Pancreas (tissue), 10 donors: ENCODE data around the gene MLXIPL. TPM values are rescaled to one million over a fixed set of nuclear protein-coding genes. Genes with fewer than 3 reads are reported as not detected.
A peak's percentile ranks its signal among the peaks of the same experiment; 100 is the strongest.
"Not testable (repeated sequence)": the region's sequence is repeated elsewhere in the genome, so short reads cannot be mapped to it uniquely, and the experiment has no call there.

Experiments
- ATAC-seq, 4 donors: fragments of 200-7000 bp; cut with Tn5 transposase; one replicate each; pipeline versions ENCODE4 v1.8.0 to v1.9.1; 2020; ENCODE audit warnings: mild to moderate bottlenecking in 4 of 4, moderate library complexity in 4 of 4
- DNase-seq, 6 donors: peaks; one replicate each; pipeline ENCODE4 v3.0.0-alpha.2; 2020
- FAIRE-seq: peaks from 2 replicates; lab custom pipeline; 2012; peaks lifted over from hg19 to GRCh38; lab: Jason Lieb, UNC
- H3K27ac ChIP-seq, 4 donors: fragments of 200-600 bp; sonication (generic); 1 replicate in 3 of 4; 2 replicates in 1 of 4; pipeline versions ENCODE4 v1.5.0 to v1.8.0; 2020
- H3K27me3 ChIP-seq, 4 donors: fragments of 200-600 bp; one replicate each; pipeline ENCODE4 v1.8.0; 2021
- H3K36me3 ChIP-seq, 3 donors: fragments of 200-600 bp; sonication (generic) in 1 of 3; one replicate each; pipeline versions ENCODE4 v1.5.0 to v1.8.0; 2020 to 2021
- H3K4me1 ChIP-seq, 3 donors: fragments of 200-600 bp; one replicate each; pipeline ENCODE4 v1.8.0; 2021
- H3K4me3 ChIP-seq, 4 donors: fragments of 200-600 bp; sonication (generic) in 2 of 4; one replicate each; pipeline versions ENCODE4 v1.5.0 to v1.8.0; 2020 to 2021
- H3K9me3 ChIP-seq, 4 donors: fragments of 200-600 bp; one replicate each; pipeline ENCODE4 v1.8.0; 2021
- CTCF ChIP-seq, 4 donors: fragments of 200-600 bp; sonication (generic) in 3 of 4; IDR thresholded peaks; one replicate each; pipeline versions ENCODE4 v1.5.0 to v1.8.0; 2021; ENCODE audit warnings: antibody characterized with exemption in 4 of 4
- WGBS, 2 donors: extraction: QIAGEN DNeasy Blood & Tissue Kit; methylation state at CpG; one replicate each; pipeline ENCODE4 v1.1.7; 2013; 5-methylcytosine and 5-hydroxymethylcytosine counted together
- intact Hi-C, 3 donors: fragments of 100-400 bp; cut with DNase I; formaldehyde crosslinking; loops; one replicate each; pipeline versions ENCODE4 v1.11.1 to v1.14.2; 2022
- polyA plus RNA-seq, 2 donors: library from polyadenylated mRNA; stranded (reverse); fragments of 200-250 nt; gene quantifications; one replicate each; pipeline ENCODE4 v1.2.3, GENCODE V29; 2013
- total RNA-seq, 6 donors: library from RNA; stranded (reverse); fragmentation: NEBNext Ultra II Directional in 4 of 6; extraction: Animal tissue kit (Norgen Biotek cat#: 25700) in 4 of 6; gene quantifications; one replicate each; pipeline versions ENCODE4 v1.2.1 to v1.2.4, GENCODE V29; 2021 to 2023
- donor health status: healthy with polysubstance abuse.
- donor health status: DM: no; HTN: no; CAD: no; lungs with moderate emphysema.
- donor health status: DM: no; HTN: no; CAD: no.
- donor health status: control.
- donor health status: control.
- donor health status: Bipolar disorder and iron deficiency.
- donor health status: DM: yes; HTN: yes; CAD: no.
- donor health status: DM: no; HTN: no; CAD: no.
- donor health status: DM: no; HTN: no; CAD: no.
- donor health status: DM: yes; HTN: yes; CAD: no.

MLXIPL gene
- total and polyA plus RNA-seq, 8 donors: 8.8 to 176 (median 24.5) TPM

- Histone ChIP-seq H3K27me3 (no peaks in the 10 kb centered on the region), H3K9me3 (no peaks in the 10 kb centered on the region), H3K27ac (no peak overlapping the region), H3K36me3 (no peaks in the 10 kb centered on the region), H3K4me3 (no peak overlapping the region), H3K4me1 (no peaks in the 10 kb centered on the region)
- intact Hi-C loops: no loop called here
- ATAC-seq (no peak), FAIRE-seq (no peak), DNase-seq (no peak)
- TF ChIP-seq CTCF (IDR thresholded peaks at IDR 0.05): no peak
- WGBS, 2 donors: 69 to 77% methylated on average over 7 of the region's 7 CpGs
Measured at GRCh38 chr7:73621168-73622063, 2.9 kb downstream of the MLXIPL start.

- H3K4me1 ChIP-seq, H3K4me3 ChIP-seq, FAIRE-seq, ATAC-seq, H3K27ac ChIP-seq, H3K9me3 ChIP-seq, H3K36me3 ChIP-seq, intact Hi-C loops, DNase-seq, H3K27me3 ChIP-seq: not testable (repeated sequence)
- WGBS, 2 donors: 93 to 95% methylated on average over 11 of the region's 11 CpGs
Measured at GRCh38 chr7:73619394-73619793, 4.9 kb downstream of the MLXIPL start.

- ATAC-seq: peak in 2 of 4 donors; percentile 42 to 51
Measured at GRCh38 chr7:73618538-73618937, 5.8 kb downstream of the MLXIPL start.

DNA sequence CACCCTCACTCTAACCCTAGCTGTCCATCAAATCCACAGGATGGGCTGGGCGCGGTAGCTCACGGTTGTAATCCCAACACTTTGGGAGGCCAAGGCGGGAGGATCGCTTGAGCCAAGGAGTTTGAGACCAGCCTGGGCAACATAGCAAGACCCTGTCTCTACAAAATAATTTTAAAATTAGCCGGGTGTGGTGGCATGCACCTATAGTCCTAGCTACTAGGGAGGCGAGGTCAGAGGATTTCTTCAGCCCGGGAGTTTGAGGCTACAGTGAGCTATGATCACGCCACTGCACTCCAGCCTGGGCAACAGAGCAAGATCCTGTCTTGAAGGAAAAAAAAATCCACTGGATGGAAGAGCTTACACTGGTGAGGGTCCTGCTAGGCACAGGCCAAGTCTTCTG lies 6.8 kb downstream of the MLXIPL start:
- H3K36me3 ChIP-seq, H3K27ac ChIP-seq, H3K27me3 ChIP-seq, intact Hi-C loops, H3K9me3 ChIP-seq, H3K4me1 ChIP-seq, FAIRE-seq, H3K4me3 ChIP-seq, DNase-seq, ATAC-seq: not testable (repeated sequence)
- 95% methylated on average over 9 of the region's 9 CpGs for WGBS, 2 donors

More at GRCh38 chr7:73618538-73618937, 5.8 kb downstream of the MLXIPL start:
- intact Hi-C loops: no loop called here
- no peak for DNase-seq
- no peak overlapping the region for H3K4me3 ChIP-seq
- no peaks in the 10 kb centered on the region for H3K27me3 ChIP-seq
- no peak overlapping the region for H3K27ac ChIP-seq
- TF ChIP-seq CTCF (IDR thresholded peaks at IDR 0.05): no peak
- H3K36me3 ChIP-seq: no peaks in the 10 kb centered on the region
- no peak for FAIRE-seq
- no peaks in the 10 kb centered on the region for H3K4me1 ChIP-seq
- WGBS, 2 donors: 83 to 84% methylated on average over 4 of the region's 4 CpGs
- no peaks in the 10 kb centered on the region for H3K9me3 ChIP-seq

DNA sequence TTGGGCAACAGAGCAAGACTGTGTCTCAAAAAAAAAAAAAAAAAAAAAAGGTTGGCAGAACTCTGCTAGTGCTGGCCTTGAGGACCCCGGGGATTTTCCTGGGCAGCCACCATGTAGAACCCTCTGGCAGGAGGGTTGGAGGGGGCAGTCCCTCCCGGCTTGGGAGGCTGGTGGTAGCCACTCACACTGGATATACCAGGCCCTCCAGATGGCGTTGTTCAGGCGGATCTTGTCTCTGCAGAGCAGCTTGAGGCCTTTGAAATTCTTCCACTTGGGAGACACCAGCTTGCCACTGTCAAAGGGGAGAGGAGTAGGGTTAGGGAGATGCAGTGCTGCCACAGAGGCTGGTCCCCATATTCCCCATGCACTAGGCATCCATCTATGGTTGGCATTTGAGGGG lies 8.4 kb downstream of the MLXIPL start:
- intact Hi-C loops: no loop called here
- 74 to 76% methylated on average over 3 to 4 of the region's 4 CpGs for WGBS, 2 donors
- no peak overlapping the region for H3K4me3 ChIP-seq
- FAIRE-seq: no peak
- ATAC-seq: no peak
- no peak for DNase-seq
- no peaks in the 10 kb centered on the region for H3K27me3 ChIP-seq
- H3K4me1 ChIP-seq: peaks cover 0 to 5% (median 4%) of the 10 kb centered on the region in 3 donors
- no peak overlapping the region for H3K27ac ChIP-seq
- H3K9me3 ChIP-seq: no peaks in the 10 kb centered on the region
- TF ChIP-seq CTCF (IDR thresholded peaks at IDR 0.05): no peak
- no peaks in the 10 kb centered on the region for H3K36me3 ChIP-seq

DNA sequence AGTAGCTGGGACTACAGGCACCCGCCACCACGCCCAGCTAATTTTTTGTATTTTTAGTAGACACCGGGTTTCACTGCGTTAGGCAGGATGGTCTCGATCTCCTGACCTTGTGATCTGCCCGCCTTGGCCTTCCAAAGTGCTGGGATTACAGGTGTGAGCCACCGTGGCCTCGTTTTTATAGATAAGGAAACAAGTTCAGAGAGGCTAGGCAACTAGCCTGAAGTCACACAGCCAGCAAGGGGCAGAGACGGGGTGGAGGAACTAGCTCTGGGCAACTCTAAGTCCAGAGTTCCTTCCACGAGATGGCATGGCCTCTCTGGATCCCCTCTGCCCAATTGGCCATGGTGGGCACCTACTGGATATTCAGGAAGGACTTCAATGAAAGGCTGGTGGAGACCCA lies 9.4 kb downstream of the MLXIPL start:
- H3K36me3 ChIP-seq, H3K27me3 ChIP-seq, H3K27ac ChIP-seq, H3K4me3 ChIP-seq, DNase-seq, H3K4me1 ChIP-seq, intact Hi-C loops, ATAC-seq, H3K9me3 ChIP-seq, FAIRE-seq: not testable (repeated sequence)
- 90 to 95% methylated on average over 10 of the region's 10 CpGs for WGBS, 2 donors
